IMR-90 (cell line): ENCODE results near the gene PPIL4. TPM values are rescaled to one million over a fixed set of nuclear protein-coding genes. Genes with fewer than 3 reads are reported as not detected.
A peak's percentile ranks its signal among the peaks of the same experiment; 100 is the strongest.

Experiments used
- ATAC-seq: fragments of 200-7000 bp; cut with Tn5 transposase; 2 replicates; pipeline ENCODE4 v1.9.1; 2020; ENCODE audit warnings: low read depth, mild to moderate bottlenecking, moderate library complexity
- BruUV-seq: library from RNA; stranded (reverse); fragments of 400-500 nt; replicated peaks from 2 replicates; lab custom pipeline; 2021; lab: Mats Ljungman, UMichigan
- CTCF ChIA-PET: fragments of 300-600 bp; formaldehyde crosslinking; extraction: SDS; loops from one replicate; lab custom pipeline; 2021; ENCODE audit warnings: antibody characterized with exemption; lab: Yijun Ruan, JAX
- POLR2A ChIA-PET: fragments of 300-600 bp; sonication (Branson Sonifier 250); formaldehyde crosslinking; loops from one replicate; lab custom pipeline; 2022; ENCODE audit warnings: antibody characterized with exemption; ENCODE audit not compliant: unreplicated experiment; lab: Charles Lee
- DNase-seq: peaks from one replicate; pipeline ENCODE4 v3.0.0; 2013
- H2AFZ ChIP-seq: replicated peaks from 2 replicates; pipeline ENCODE3; 2013; ENCODE audit warnings: low read length, mild to moderate bottlenecking; ENCODE audit not compliant: poor library complexity
- H2AK5ac ChIP-seq: 2 replicates; pipeline ENCODE4 v1.6.1; 2013; ENCODE audit warnings: low read depth, low read length, inconsistent platforms
- H2AK9ac ChIP-seq: replicated peaks from 2 replicates; pipeline ENCODE3; 2013; ENCODE audit warnings: mild to moderate bottlenecking, low read depth, low read length, moderate library complexity; ENCODE audit not compliant: poor library complexity
- H2BK120ac ChIP-seq: 2 replicates; pipeline ENCODE4 v1.6.1; 2013; ENCODE audit warnings: low read depth, low read length, inconsistent platforms
- H2BK15ac ChIP-seq: 3 replicates; pipeline ENCODE4 v1.6.1; 2013; ENCODE audit warnings: low read depth, low read length, inconsistent platforms
- H2BK20ac ChIP-seq: 2 replicates; pipeline ENCODE4 v1.6.1; 2013; ENCODE audit warnings: low read depth, mild to moderate bottlenecking, inconsistent platforms, low read length, moderate library complexity
- H2BK5ac ChIP-seq: 2 replicates; pipeline ENCODE4 v1.6.1; 2013; ENCODE audit warnings: mild to moderate bottlenecking, low read depth, low read length, inconsistent platforms; ENCODE audit not compliant: poor library complexity, severe bottlenecking
- H3K14ac ChIP-seq: replicated peaks from 2 replicates; pipeline ENCODE4 v1.6.1; 2013; ENCODE audit warnings: low read depth, low read length, inconsistent platforms
- H3K18ac ChIP-seq: 2 replicates; pipeline ENCODE4 v1.6.1; 2013; ENCODE audit warnings: low read depth, low read length, control low read depth
- H3K23ac ChIP-seq: 2 replicates; pipeline ENCODE4 v1.6.1; 2013; ENCODE audit warnings: low read depth, low read length, inconsistent platforms
- H3K27ac ChIP-seq: 2 replicates; pipeline ENCODE4 v1.5.1; 2013; ENCODE audit warnings: mild to moderate bottlenecking, control low read depth, low read length; ENCODE audit not compliant: insufficient read depth
- H3K27me3 ChIP-seq: 2 replicates; pipeline ENCODE4 v1.6.1; 2013; ENCODE audit warnings: low read length; ENCODE audit not compliant: control insufficient read depth, insufficient read depth
- H3K36me3 ChIP-seq: 2 replicates; pipeline ENCODE4 v1.6.1; 2013; ENCODE audit warnings: low read length, mixed read lengths; ENCODE audit not compliant: control insufficient read depth, insufficient read depth
- H3K4ac ChIP-seq: 2 replicates; pipeline ENCODE4 v1.6.1; 2013; ENCODE audit warnings: low read depth, low read length, inconsistent platforms
- H3K4me1 ChIP-seq: 2 replicates; pipeline ENCODE4 v1.6.1; 2013; ENCODE audit warnings: low read length, mixed read lengths; ENCODE audit not compliant: control insufficient read depth, insufficient read depth
- H3K4me2 ChIP-seq: 2 replicates; pipeline ENCODE4 v1.6.1; 2013; ENCODE audit warnings: low read depth, mild to moderate bottlenecking, control low read depth, low read length, moderate library complexity
- H3K4me3 ChIP-seq: 2 replicates; pipeline ENCODE4 v1.5.1; 2013; ENCODE audit warnings: low read depth, mild to moderate bottlenecking, control low read depth, low read length, moderate library complexity; ENCODE audit not compliant: insufficient read depth
- H3K56ac ChIP-seq: 2 replicates; pipeline ENCODE4 v1.6.1; 2013; ENCODE audit warnings: low read length, inconsistent platforms; ENCODE audit not compliant: insufficient read depth; ENCODE audit errors: extremely low read depth
- H3K79me1 ChIP-seq, 2 experiments: 2 replicates each; pipeline ENCODE4 v1.6.1; 2013; ENCODE audit warnings: low read length in 2 of 2, inconsistent platforms in 1 of 2, low read depth in 1 of 2
- H3K9ac ChIP-seq: 2 replicates; pipeline ENCODE4 v1.6.1; 2013; ENCODE audit warnings: low read depth, low read length, control low read depth
- H3K9me1 ChIP-seq: 2 replicates; pipeline ENCODE4 v1.6.1; 2013; ENCODE audit warnings: low read length, inconsistent platforms; ENCODE audit not compliant: insufficient read depth
- H3K9me3 ChIP-seq: 2 replicates; pipeline ENCODE4 v1.6.1; 2013; ENCODE audit warnings: low read length; ENCODE audit not compliant: control insufficient read depth, insufficient read depth
- H4K20me1 ChIP-seq: 2 replicates; pipeline ENCODE4 v1.6.1; 2013; ENCODE audit warnings: low read length, inconsistent platforms; ENCODE audit not compliant: insufficient read depth
- H4K5ac ChIP-seq: 2 replicates; pipeline ENCODE4 v1.6.1; 2013; ENCODE audit warnings: mild to moderate bottlenecking, low read depth, low read length, control low read depth
- H4K8ac ChIP-seq, 2 experiments: 2 replicates each; pipeline ENCODE4 v1.6.1; 2013; ENCODE audit warnings: low read depth in 2 of 2, low read length in 2 of 2, control low read depth in 1 of 2, inconsistent platforms in 1 of 2
- H4K91ac ChIP-seq: 2 replicates; pipeline ENCODE4 v1.6.1; 2013; ENCODE audit warnings: low read depth, low read length, inconsistent platforms; ENCODE audit not compliant: insufficient read depth
- BHLHE40 ChIP-seq: fragments of 150-350 bp; IDR thresholded peaks from 2 replicates; pipeline ENCODE4 v1.6.1; 2016; ENCODE audit warnings: mild to moderate bottlenecking, low read depth, low read length
- CEBPB ChIP-seq: IDR thresholded peaks from 2 replicates; pipeline ENCODE4 v1.6.1; 2012; ENCODE audit warnings: low read depth, low read length, improper control_type of control experiment
- CHD1 ChIP-seq: IDR thresholded peaks from 2 replicates; pipeline ENCODE4 v1.6.1; 2012; ENCODE audit warnings: low read depth, low read length, improper control_type of control experiment
- CTCF ChIP-seq: conservative IDR thresholded peaks from 2 replicates; pipeline ENCODE4 v1.5.1; 2012; ENCODE audit warnings: mild to moderate bottlenecking, low read depth, low read length, improper control_type of control experiment
- ELK1 ChIP-seq: fragments of 150-350 bp; IDR thresholded peaks from 2 replicates; pipeline ENCODE4 v1.6.1; 2016; ENCODE audit warnings: low read depth, mild to moderate bottlenecking, low read length, moderate library complexity, borderline replicate concordance
- FOS ChIP-seq: fragments of 150-350 bp; IDR thresholded peaks from 2 replicates; pipeline ENCODE4 v1.6.1; 2016; ENCODE audit warnings: low read depth, low read length
- MAFK ChIP-seq: IDR thresholded peaks from 2 replicates; pipeline ENCODE4 v1.6.1; 2012; ENCODE audit warnings: low read depth, low read length, improper control_type of control experiment
- MAZ ChIP-seq: IDR thresholded peaks from 2 replicates; pipeline ENCODE4 v1.6.1; 2012; ENCODE audit warnings: low read depth, mild to moderate bottlenecking, low read length, improper control_type of control experiment, moderate library complexity, borderline replicate concordance
- NFE2L2 ChIP-seq: fragments of 150-350 bp; IDR thresholded peaks from 2 replicates; pipeline ENCODE4 v1.6.1; 2016; ENCODE audit warnings: low read depth, mild to moderate bottlenecking, low read length
- POLR2A ChIP-seq: IDR thresholded peaks from 2 replicates; pipeline ENCODE4 v1.6.1; 2012; ENCODE audit warnings: mild to moderate bottlenecking, low read depth, low read length
- RCOR1 ChIP-seq: IDR thresholded peaks from 2 replicates; pipeline ENCODE4 v1.6.1; 2012; ENCODE audit warnings: mild to moderate bottlenecking, low read length, improper control_type of control experiment; ENCODE audit not compliant: insufficient replicate concordance
- RFX5 ChIP-seq: IDR thresholded peaks from 2 replicates; pipeline ENCODE4 v1.8.0; 2012; ENCODE audit warnings: low read depth, mild to moderate bottlenecking, low read length, moderate library complexity
- SMC3 ChIP-seq: fragments of 150-350 bp; IDR thresholded peaks from 2 replicates; pipeline ENCODE4 v1.6.1; 2016; ENCODE audit warnings: low read depth, mild to moderate bottlenecking, antibody characterized with exemption, low read length, moderate library complexity
- USF2 ChIP-seq: fragments of 150-350 bp; IDR thresholded peaks from 2 replicates; pipeline ENCODE4 v1.6.1; 2017; ENCODE audit warnings: mild to moderate bottlenecking, antibody characterized with exemption, low read length, low read depth
- whole genome bisulfite sequencing, 2 experiments: methylation state at CpG; one replicate each; pipeline versions ENCODE4 v1.1.5 to v1.1.7; 2013; ENCODE audit warnings: missing lambda C conversion rate in 2 of 2; ENCODE audit not compliant: insufficient read length in 1 of 2; ENCODE audit errors: extremely low coverage in 2 of 2; 5-methylcytosine and 5-hydroxymethylcytosine counted together
- dilution Hi-C: fragments of 300-500 bp; cut with HindIII; formaldehyde crosslinking; loops from one replicate; pipeline ENCODE4 v1.14.3; 2018; ENCODE audit warnings: low sequenced_read_pairs; ENCODE audit not compliant: unreplicated experiment
- in situ Hi-C: fragments of 300-500 bp; cut with MboI; formaldehyde crosslinking; loops from 3 replicates; pipeline ENCODE4 v1.14.3; 2019; ENCODE audit warnings: low sequenced_read_pairs, inconsistent platforms, mixed read lengths
- intact Hi-C: fragments of 100-400 bp; cut with micrococcal nuclease; formaldehyde crosslinking; loops from 2 replicates; pipeline ENCODE4 v1.10.0; 2022
- polyA plus RNA-seq, 3 experiments: library from polyadenylated mRNA; depleted of rRNA; stranded (reverse); fragments of >200 nt; gene quantifications; 2 replicates each; pipeline ENCODE4 v1.2.3, GENCODE V29; 2012; ENCODE audit warnings: low replicate concordance in 1 of 3
- total RNA-seq: library from RNA; depleted of rRNA; stranded (reverse); fragments of >200 nt; gene quantifications from 2 replicates; pipeline ENCODE4 v1.2.3, GENCODE V29; 2012

PPIL4 gene
- total and polyA plus RNA-seq, 2 of the 4 experiments (the other 2 are of a cell fraction) = 10.6 to 13.3 TPM

GRCh38 chr6:149544646-149545257 lies 1.1 kb downstream of the PPIL4 start:
- ChIA-PET POLR2A (no interaction called here), CTCF (interaction anchor here (1.6 kb wide), 1 partner anchor 17 kb away, joined by 4 read pairs; no protein-coding TSS in a partner anchor)
- no peaks in the 10 kb centered on the region; the same call in 1 of the 2 replicates for H3K4me1 ChIP-seq
- H3K27me3 ChIP-seq = no peaks in the 10 kb centered on the region; the same call in none of the 2 replicates
- H3K4me2 ChIP-seq = peak overlapping the region; percentile 97
- no peak overlapping the region for H2AFZ ChIP-seq
- peaks cover 31% of the 10 kb centered on the region for H4K20me1 ChIP-seq
- no peak overlapping the region for H2BK120ac ChIP-seq
- no peak overlapping the region for H3K18ac ChIP-seq
- no peak overlapping the region for H3K27ac ChIP-seq
- intact Hi-C loops = loop anchor here (5.0 kb wide), 1 partner anchor 323 kb away; no protein-coding TSS in a partner anchor
- peak overlapping the region; percentile 79 for H3K4me3 ChIP-seq
- peak overlapping the region; percentile 73; the same call in 1 of the 2 replicates for H3K14ac ChIP-seq
- ATAC-seq (peak; percentile 7), DNase-seq (no peak)
- in situ Hi-C loops = loop anchor here (10.0 kb wide), 1 partner anchor 380 kb away; the partner anchor contains the start of gene RAET1G
- peak overlapping the region; percentile 28 for H3K4ac ChIP-seq
- WGBS, 2 experiments = 0% methylated on average over 1 of the region's 12 CpGs; no CpG with 5 or more reads in 1 of the 2 experiments
- H2AK5ac ChIP-seq = peak overlapping the region; percentile 79; the same call in 1 of the 2 replicates
- H3K9me3 ChIP-seq = no peaks in the 10 kb centered on the region
- no peak overlapping the region for H2BK20ac ChIP-seq
- H4K8ac ChIP-seq = peak overlapping the region in 1 of 2 experiments; percentile 28; a peak in 1 of 4 replicates
- H3K79me1 ChIP-seq = peaks cover 8 to 33% of the 10 kb centered on the region in 2 experiments
- H3K56ac ChIP-seq = 0 out of 2 replicates have a peak overlapping the region, but pooled peaks have one; percentile 14
- H3K9ac ChIP-seq = peak overlapping the region; percentile 73
- H3K23ac ChIP-seq = peak overlapping the region; percentile 61
- no TSS peak for BruUV-seq
- H4K5ac ChIP-seq = no peak overlapping the region
- peak overlapping the region; percentile 98 for H2AK9ac ChIP-seq
- peak overlapping the region; percentile 3 for H2BK5ac ChIP-seq
- H2BK15ac ChIP-seq = no peak overlapping the region
- dilution Hi-C loops = no loop called here
- H4K91ac ChIP-seq = 0 out of 2 replicates have a peak overlapping the region, but pooled peaks have one; percentile 0
- peaks cover 4% of the 10 kb centered on the region for H3K9me1 ChIP-seq
- H3K36me3 ChIP-seq = peaks cover 6% of the 10 kb centered on the region
- no peak for TF ChIP-seq RCOR1
- TF ChIP-seq CEBPB = no peak
- TF ChIP-seq FOS = no peak
- no peak for TF ChIP-seq POLR2A
- no peak for TF ChIP-seq CTCF
- no peak for TF ChIP-seq RFX5
- no peak for TF ChIP-seq SMC3
- TF ChIP-seq MAZ = no peak
- TF ChIP-seq NFE2L2 = no peak
- no peak for TF ChIP-seq ELK1
- no peak for TF ChIP-seq BHLHE40
- no peak for TF ChIP-seq MAFK
- TF ChIP-seq USF2 = no peak
- no peak for TF ChIP-seq CHD1
